ENCODE data around the gene TTC23L. TPM values are rescaled to one million over a fixed set of nuclear protein-coding genes. Genes with fewer than 3 reads are reported as not detected.

TTC23L gene
- total RNA-seq, 1 experiment from 2014 or later = 0.09 TPM

DNA sequence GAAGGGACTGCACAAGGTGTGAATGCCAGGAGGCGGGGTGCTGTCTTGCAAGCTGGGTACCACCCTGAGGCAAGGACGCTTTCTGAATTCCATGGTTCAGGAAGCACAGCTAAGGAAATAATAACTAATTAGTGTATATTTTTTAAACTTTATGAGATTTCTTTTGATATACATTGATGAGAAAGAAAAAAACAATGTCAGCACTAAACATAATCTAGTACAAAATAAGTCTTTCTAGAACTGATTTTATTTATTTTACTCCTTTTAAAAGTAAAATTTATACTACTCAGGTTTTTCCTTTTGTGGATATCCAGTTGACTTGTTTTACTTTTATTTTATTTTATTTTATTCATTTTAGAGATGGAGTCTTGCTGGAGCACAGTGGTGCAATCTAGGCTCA is 94.0 kb downstream of the TTC23L start:
- intact Hi-C loops (cut with micrococcal nuclease; ENCODE audit: unreplicated experiment) = no loop called here
- Histone ChIP-seq H3K27me3 (replicated peaks; ENCODE audit: control insufficient read depth, insufficient read depth, low read length) (no peaks in the 10 kb centered on the region), H3K4me1 (peaks cover 17% of the 10 kb centered on the region; the same call in 1 of the 2 replicates), H3K9me3 (no peaks in the 10 kb centered on the region), H3K4me3 (ENCODE audit: low read depth, low read length) (no peak overlapping the region), H3K36me3 (ENCODE audit: control insufficient read depth, insufficient read depth, low read length) (peaks cover 4% of the 10 kb centered on the region; the same call in 1 of the 2 replicates)
- no peak overlapping the region for H3K4me3 Mint-ChIP-seq (ENCODE audit: unreplicated experiment)
- BruUV-seq (replicated peaks) = no TSS peak
- H3K27me3 Mint-ChIP-seq (ENCODE audit: insufficient read depth, unreplicated experiment) = no peaks in the 10 kb centered on the region
- peaks cover 48% of the 10 kb centered on the region for H3K36me3 Mint-ChIP-seq (ENCODE audit: insufficient read depth, unreplicated experiment)
- peaks cover 14% of the 10 kb centered on the region for H3K4me1 Mint-ChIP-seq (ENCODE audit: low read depth, unreplicated experiment)
- no peak overlapping the region for H3K27ac Mint-ChIP-seq (ENCODE audit: unreplicated experiment)
- H3K9me3 Mint-ChIP-seq (ENCODE audit: unreplicated experiment) = no peaks in the 10 kb centered on the region
- CTCF ChIA-PET = no interaction called here
- TF ChIP-seq, protein P1, sequence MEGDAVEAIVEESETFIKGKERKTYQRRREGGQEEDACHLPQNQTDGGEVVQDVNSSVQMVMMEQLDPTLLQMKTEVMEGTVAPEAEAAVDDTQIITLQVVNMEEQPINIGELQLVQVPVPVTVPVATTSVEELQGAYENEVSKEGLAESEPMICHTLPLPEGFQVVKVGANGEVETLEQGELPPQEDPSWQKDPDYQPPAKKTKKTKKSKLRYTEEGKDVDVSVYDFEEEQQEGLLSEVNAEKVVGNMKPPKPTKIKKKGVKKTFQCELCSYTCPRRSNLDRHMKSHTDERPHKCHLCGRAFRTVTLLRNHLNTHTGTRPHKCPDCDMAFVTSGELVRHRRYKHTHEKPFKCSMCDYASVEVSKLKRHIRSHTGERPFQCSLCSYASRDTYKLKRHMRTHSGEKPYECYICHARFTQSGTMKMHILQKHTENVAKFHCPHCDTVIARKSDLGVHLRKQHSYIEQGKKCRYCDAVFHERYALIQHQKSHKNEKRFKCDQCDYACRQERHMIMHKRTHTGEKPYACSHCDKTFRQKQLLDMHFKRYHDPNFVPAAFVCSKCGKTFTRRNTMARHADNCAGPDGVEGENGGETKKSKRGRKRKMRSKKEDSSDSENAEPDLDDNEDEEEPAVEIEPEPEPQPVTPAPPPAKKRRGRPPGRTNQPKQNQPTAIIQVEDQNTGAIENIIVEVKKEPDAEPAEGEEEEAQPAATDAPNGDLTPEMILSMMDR (IDR thresholded peaks at IDR 0.05; ENCODE audit: insufficient read depth in 1 of 2, low read depth in 1 of 2, low read length in 1 of 2, severe bottlenecking in 1 of 2, unreplicated experiment in 1 of 2) = no peak
- POLR2A ChIA-PET = interaction anchor here (1.0 kb wide), 1 partner anchor 18 kb away, joined by 3 read pairs; the partner anchor contains the start of genes BRIX1 and RAD1
- no peak for DNase-seq

DNA sequence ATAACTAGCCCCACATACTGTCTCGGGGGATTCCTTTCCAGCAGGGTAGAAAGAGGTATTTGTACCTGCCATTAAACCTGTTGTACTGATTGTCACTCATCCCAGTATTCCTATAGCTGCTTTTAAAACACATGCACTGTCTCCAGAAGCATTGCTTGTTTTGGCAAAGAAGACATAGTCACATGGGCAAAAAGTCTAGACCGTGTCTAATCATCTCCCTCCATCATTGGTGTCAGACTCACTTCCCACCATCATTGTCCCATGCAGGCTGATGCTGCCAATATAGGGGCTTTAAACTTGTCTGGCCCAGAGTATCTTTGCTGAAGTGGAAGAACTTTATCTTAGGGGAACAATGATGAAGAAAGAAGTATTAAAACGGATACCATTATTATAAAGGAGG is 103.0 kb downstream of the TTC23L start:
- Mint-ChIP-seq H3K27me3 (ENCODE audit: insufficient read depth, unreplicated experiment) (no peaks in the 10 kb centered on the region), H3K9me3 (ENCODE audit: unreplicated experiment) (no peaks in the 10 kb centered on the region), H3K4me3 (ENCODE audit: unreplicated experiment) (no peak overlapping the region), H3K4me1 (ENCODE audit: low read depth, unreplicated experiment) (no peaks in the 10 kb centered on the region), H3K36me3 (ENCODE audit: insufficient read depth, unreplicated experiment) (peaks cover 71% of the 10 kb centered on the region), H3K27ac (ENCODE audit: unreplicated experiment) (no peak overlapping the region)
- no peaks in the 10 kb centered on the region for H3K4me1 ChIP-seq
- H3K4me3 ChIP-seq (ENCODE audit: low read depth, low read length) = no peak overlapping the region
- CTCF ChIA-PET = no interaction called here
- intact Hi-C loops (cut with micrococcal nuclease; ENCODE audit: unreplicated experiment) = no loop called here
- POLR2A ChIA-PET = no interaction called here
- BruUV-seq (replicated peaks) = no TSS peak
- H3K36me3 ChIP-seq (ENCODE audit: control insufficient read depth, insufficient read depth, low read length) = peaks cover 1% of the 10 kb centered on the region; the same call in 1 of the 2 replicates
- H3K27me3 ChIP-seq (replicated peaks; ENCODE audit: control insufficient read depth, insufficient read depth, low read length) = no peaks in the 10 kb centered on the region
- TF ChIP-seq, protein P1 (IDR thresholded peaks at IDR 0.05; ENCODE audit: insufficient read depth in 1 of 2, low read depth in 1 of 2, low read length in 1 of 2, severe bottlenecking in 1 of 2, unreplicated experiment in 1 of 2) = no peak
- H3K9me3 ChIP-seq = no peaks in the 10 kb centered on the region
- DNase-seq = no peak

DNA sequence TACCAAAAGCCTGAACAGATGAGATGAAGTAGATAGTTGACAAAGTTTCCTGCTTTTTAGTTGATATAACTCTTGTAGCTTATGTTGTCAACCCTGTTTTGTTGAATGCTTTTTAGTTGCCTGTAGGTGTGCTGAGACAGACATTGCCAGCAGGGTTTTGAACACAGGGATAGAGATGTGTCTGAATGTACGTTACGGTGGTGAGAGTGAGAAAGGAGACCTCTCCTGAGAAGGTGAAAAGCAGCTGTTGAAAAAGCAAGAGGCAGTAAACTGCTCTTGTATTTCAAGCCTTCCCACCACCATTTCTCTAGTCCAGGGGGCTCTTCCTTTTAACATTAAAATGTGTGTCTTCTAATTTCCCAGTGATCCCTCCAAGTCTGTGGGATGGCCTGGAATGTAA is 105.1 kb downstream of the TTC23L start:
- CTCF ChIA-PET = interaction anchor here (0.6 kb wide), 1 partner anchor 58 kb away, joined by 4 read pairs; no protein-coding TSS in a partner anchor
- Histone ChIP-seq H3K4me3 (ENCODE audit: low read depth, low read length) (no peak overlapping the region), H3K4me1 (no peaks in the 10 kb centered on the region), H3K27me3 (replicated peaks; ENCODE audit: control insufficient read depth, insufficient read depth, low read length) (no peaks in the 10 kb centered on the region), H3K36me3 (ENCODE audit: control insufficient read depth, insufficient read depth, low read length) (peaks cover 4% of the 10 kb centered on the region; the same call in 1 of the 2 replicates), H3K9me3 (no peaks in the 10 kb centered on the region)
- Mint-ChIP-seq H3K9me3 (ENCODE audit: unreplicated experiment) (no peaks in the 10 kb centered on the region), H3K4me3 (ENCODE audit: unreplicated experiment) (no peak overlapping the region), H3K36me3 (ENCODE audit: insufficient read depth, unreplicated experiment) (peaks cover 71% of the 10 kb centered on the region), H3K27ac (ENCODE audit: unreplicated experiment) (no peak overlapping the region), H3K4me1 (ENCODE audit: low read depth, unreplicated experiment) (no peaks in the 10 kb centered on the region), H3K27me3 (ENCODE audit: insufficient read depth, unreplicated experiment) (no peaks in the 10 kb centered on the region)
- TF ChIP-seq, protein P1 (IDR thresholded peaks at IDR 0.05; ENCODE audit: insufficient read depth in 1 of 2, low read depth in 1 of 2, low read length in 1 of 2, severe bottlenecking in 1 of 2, unreplicated experiment in 1 of 2) = no peak
- intact Hi-C loops (cut with micrococcal nuclease; ENCODE audit: unreplicated experiment) = no loop called here
- POLR2A ChIA-PET = no interaction called here
- no TSS peak for BruUV-seq (replicated peaks)
- DNase-seq = no peak

Measured in Caco-2 (cell line).